ENCODE data around the gene ERVMER34-1. TPM values are rescaled to one million over a fixed set of nuclear protein-coding genes. Genes with fewer than 3 reads are reported as not detected.

Gene ERVMER34-1
- total RNA-seq, 1 experiment from 2014 or later, result 0.67 TPM

- no peak for DNase-seq (ENCODE audit: low read depth, low spot score)
- no peak for ATAC-seq
- intact Hi-C loops (cut with micrococcal nuclease; ENCODE audit: unreplicated experiment) (no loop called here), in situ Hi-C loops (cut with HindIII; ENCODE audit: low pct_unique_long_range_greater_than_20kb, low sequenced_read_pairs) (no loop called here)
- H3K36me3 ChIP-seq (ENCODE audit: control insufficient read depth, insufficient read depth, low read length), result no peaks in the 10 kb centered on the region
- CTCF ChIA-PET, result no interaction called here
- no peaks in the 10 kb centered on the region for H3K9me3 ChIP-seq (ENCODE audit: control insufficient read depth, insufficient read depth, low read depth, low read length)
- H3K27me3 ChIP-seq (ENCODE audit: control insufficient read depth, insufficient read depth, low read length), result no peaks in the 10 kb centered on the region
- POLR2A ChIA-PET, result no interaction called here
- H3K27ac ChIP-seq (ENCODE audit: low read length), result no peak overlapping the region
- no peak for TF ChIP-seq TCF7L2 (IDR thresholded peaks at IDR 0.05; ENCODE audit: low read depth, low read length)
- no peak for TF ChIP-seq POLR2AphosphoS5 (IDR thresholded peaks at IDR 0.05; ENCODE audit: low read depth, low read length)
- no peak for TF ChIP-seq CTCF (IDR thresholded peaks at IDR 0.05)
- no peak for TF ChIP-seq REST (IDR thresholded peaks at IDR 0.05; ENCODE audit: insufficient read depth in 1 of 2, low read depth in 2 of 2, low read length in 1 of 2)
- TF ChIP-seq SIN3A (IDR thresholded peaks at IDR 0.05; ENCODE audit: borderline replicate concordance, insufficient read depth, low read depth, low read length), result no peak
- no TSS peak for BruUV-seq (replicated peaks)
- no peak overlapping the region for H3K4me3 ChIP-seq (ENCODE audit: low read depth in 2 of 2, low read length in 2 of 2)
- H3K4me1 ChIP-seq (ENCODE audit: control insufficient read depth, insufficient read depth, low read length), result no peaks in the 10 kb centered on the region
Measured at GRCh38 chr4:52783069-52783468, 31.8 kb upstream of the ERVMER34-1 start.

GRCh38 chr4:52780617-52781354 is 29.6 kb upstream of the ERVMER34-1 start:
- H3K27ac ChIP-seq (ENCODE audit: low read length), result no peak overlapping the region
- H3K36me3 ChIP-seq (ENCODE audit: control insufficient read depth, insufficient read depth, low read length), result no peaks in the 10 kb centered on the region
- no peaks in the 10 kb centered on the region for H3K9me3 ChIP-seq (ENCODE audit: control insufficient read depth, insufficient read depth, low read depth, low read length)
- in situ Hi-C loops (cut with HindIII; ENCODE audit: low pct_unique_long_range_greater_than_20kb, low sequenced_read_pairs) (no loop called here), intact Hi-C loops (cut with micrococcal nuclease; ENCODE audit: unreplicated experiment) (no loop called here)
- no peaks in the 10 kb centered on the region for H3K27me3 ChIP-seq (ENCODE audit: control insufficient read depth, insufficient read depth, low read length)
- no peak overlapping the region for H3K4me3 ChIP-seq (ENCODE audit: low read depth in 2 of 2, low read length in 2 of 2)
- DNase-seq (ENCODE audit: low read depth, low spot score) (no peak), ATAC-seq (no peak)
- CTCF ChIA-PET, result no interaction called here
- no TSS peak for BruUV-seq (replicated peaks)
- POLR2A ChIA-PET, result no interaction called here
- no peak for TF ChIP-seq TCF7L2 (IDR thresholded peaks at IDR 0.05; ENCODE audit: low read depth, low read length)
- TF ChIP-seq SIN3A (IDR thresholded peaks at IDR 0.05; ENCODE audit: borderline replicate concordance, insufficient read depth, low read depth, low read length), result no peak
- no peak for TF ChIP-seq CTCF (IDR thresholded peaks at IDR 0.05)
- no peak for TF ChIP-seq REST (IDR thresholded peaks at IDR 0.05; ENCODE audit: insufficient read depth in 1 of 2, low read depth in 2 of 2, low read length in 1 of 2)
- TF ChIP-seq POLR2AphosphoS5 (IDR thresholded peaks at IDR 0.05; ENCODE audit: low read depth, low read length), result no peak
- H3K4me1 ChIP-seq (ENCODE audit: control insufficient read depth, insufficient read depth, low read length), result no peaks in the 10 kb centered on the region

Data from Panc1 (cell line).